HG03108 (cell line): ENCODE measurements around the gene FOXL1.

ENCODE experiments used
- ATAC-seq: cut with Tn5 transposase; IDR thresholded peaks from one replicate; pipeline ENCODE4 v1.9.1; 2021; ENCODE audit warnings: moderate library complexity; ENCODE audit not compliant: unreplicated experiment

The FOXL1 gene

GRCh38 chr16:86630471-86630870, 52.1 kb downstream of the FOXL1 start:
- ATAC-seq = no peak

- ATAC-seq = no peak
Measured at GRCh38 chr16:86631444-86631843, 53.1 kb downstream of the FOXL1 start.
